H9 (cell line): ENCODE data around the gene HCRT. TPM values are rescaled to one million over a fixed set of nuclear protein-coding genes. Genes with fewer than 3 reads are reported as not detected.
A peak's percentile ranks its signal among the peaks of the same experiment; 100 is the strongest.

Source experiments
- DNase-seq: peaks from one replicate; pipeline ENCODE4 v3.0.0-alpha.2; 2017
- H2AFZ ChIP-seq: one replicate; pipeline ENCODE4 v1.6.1; 2013; ENCODE audit warnings: mild to moderate bottlenecking, low read length, control low read depth, moderate library complexity
- H2AK5ac ChIP-seq: 2 replicates; pipeline ENCODE4 v1.6.1; 2013; ENCODE audit warnings: low read length, control low read depth, mixed read lengths; ENCODE audit not compliant: insufficient read length
- H2BK120ac ChIP-seq: one replicate; pipeline ENCODE4 v1.6.1; 2013; ENCODE audit warnings: low read depth, mild to moderate bottlenecking, low read length, control low read depth, inconsistent platforms; ENCODE audit not compliant: poor library complexity, severe bottlenecking
- H2BK12ac ChIP-seq: 2 replicates; pipeline ENCODE4 v1.6.1; 2013; ENCODE audit warnings: low read length, control low read depth, mixed read lengths, low read depth; ENCODE audit not compliant: insufficient read length
- H2BK15ac ChIP-seq: 2 replicates; pipeline ENCODE4 v1.6.1; 2013; ENCODE audit warnings: low read depth, low read length, control low read depth
- H2BK20ac ChIP-seq: one replicate; pipeline ENCODE4 v1.6.1; 2013; ENCODE audit warnings: low read depth, mild to moderate bottlenecking, low read length, control low read depth, inconsistent platforms; ENCODE audit not compliant: poor library complexity, severe bottlenecking
- H2BK5ac ChIP-seq: 2 replicates; pipeline ENCODE4 v1.6.1; 2013; ENCODE audit warnings: low read length, control low read depth, mixed read lengths; ENCODE audit not compliant: insufficient read length
- H3K14ac ChIP-seq: 2 replicates; pipeline ENCODE4 v1.6.1; 2013; ENCODE audit warnings: low read length, control low read depth; ENCODE audit not compliant: insufficient read depth
- H3K18ac ChIP-seq: 2 replicates; pipeline ENCODE4 v1.6.1; 2013; ENCODE audit warnings: low read depth, mild to moderate bottlenecking, mixed read lengths, low read length, control low read depth; ENCODE audit not compliant: insufficient read length
- H3K23ac ChIP-seq: 2 replicates; pipeline ENCODE4 v1.6.1; 2013; ENCODE audit warnings: low read length, control low read depth, mixed read lengths, low read depth; ENCODE audit not compliant: insufficient read length
- H3K23me2 ChIP-seq: 2 replicates; pipeline ENCODE4 v1.6.1; 2013; ENCODE audit warnings: low read depth, mild to moderate bottlenecking, mixed read lengths, low read length, control low read depth; ENCODE audit not compliant: insufficient read length, poor library complexity, severe bottlenecking
- H3K27ac ChIP-seq: 2 replicates; pipeline ENCODE4 v1.5.1; 2013; ENCODE audit warnings: low read length, control low read depth, mixed read lengths, low read depth; ENCODE audit not compliant: insufficient read length
- H3K27me3 ChIP-seq: 2 replicates; pipeline ENCODE4 v1.6.1; 2013; ENCODE audit warnings: low read length, control low read depth, inconsistent platforms; ENCODE audit not compliant: insufficient read depth
- H3K4ac ChIP-seq: 2 replicates; pipeline ENCODE4 v1.6.1; 2013; ENCODE audit warnings: low read depth, mild to moderate bottlenecking, control low read depth, inconsistent platforms, low read length, moderate library complexity
- H3K4me1 ChIP-seq: 2 replicates; pipeline ENCODE4 v1.6.1; 2013; ENCODE audit warnings: low read length, control low read depth, inconsistent platforms; ENCODE audit not compliant: insufficient read depth
- H3K4me2 ChIP-seq: 2 replicates; pipeline ENCODE4 v1.6.1; 2013; ENCODE audit warnings: low read length, control low read depth, mixed read lengths; ENCODE audit not compliant: insufficient read length, insufficient read depth
- H3K56ac ChIP-seq: 2 replicates; pipeline ENCODE4 v1.6.1; 2013; ENCODE audit warnings: low read depth, mild to moderate bottlenecking, mixed read lengths, low read length, control low read depth; ENCODE audit not compliant: insufficient read length
- H3K79me1 ChIP-seq: 2 replicates; pipeline ENCODE4 v1.6.1; 2013; ENCODE audit warnings: low read depth, mild to moderate bottlenecking, moderate library complexity, low read length, control low read depth, inconsistent platforms; ENCODE audit not compliant: insufficient read depth, poor library complexity, severe bottlenecking
- H3K79me2 ChIP-seq: 2 replicates; pipeline ENCODE4 v1.6.1; 2013; ENCODE audit warnings: low read length, control low read depth, inconsistent platforms; ENCODE audit not compliant: insufficient read depth
- H3K9ac ChIP-seq: 2 replicates; pipeline ENCODE4 v1.6.1; 2013; ENCODE audit warnings: low read length, control low read depth, mixed read lengths; ENCODE audit not compliant: insufficient read length; ENCODE audit errors: extremely low read depth
- H3K9me3 ChIP-seq: one replicate; pipeline ENCODE4 v1.6.1; 2013; ENCODE audit warnings: low read depth, low read length, inconsistent platforms; ENCODE audit not compliant: control insufficient read depth
- H3T11ph ChIP-seq: one replicate; pipeline ENCODE4 v1.6.1; 2013; ENCODE audit warnings: mild to moderate bottlenecking, low read length, control low read depth, inconsistent platforms
- H4K20me1 ChIP-seq: one replicate; pipeline ENCODE4 v1.6.1; 2013; ENCODE audit not compliant: control insufficient read depth, insufficient read length, insufficient read depth
- H4K5ac ChIP-seq: 2 replicates; pipeline ENCODE4 v1.6.1; 2013; ENCODE audit warnings: low read depth, mild to moderate bottlenecking, mixed read lengths, low read length, control low read depth; ENCODE audit not compliant: insufficient read length
- H4K8ac ChIP-seq: replicated peaks from 2 replicates; pipeline ENCODE4 v1.6.1; 2013; ENCODE audit warnings: low read length, control low read depth, mixed read lengths, low read depth; ENCODE audit not compliant: insufficient read length
- H4K91ac ChIP-seq: 2 replicates; pipeline ENCODE4 v1.6.1; 2013; ENCODE audit warnings: low read depth, mild to moderate bottlenecking, moderate library complexity, mixed read lengths, low read length, control low read depth; ENCODE audit not compliant: insufficient read length
- H3K27ac Mint-ChIP-seq, 3 experiments: 2 replicates in 2 of 3; 3 replicates in 1 of 3; pipeline ENCODE4 v1.8.0; 2020 to 2021; ENCODE audit warnings: mixed read lengths in 3 of 3, mild to moderate bottlenecking in 1 of 3, moderate library complexity in 1 of 3
- H3K27me3 Mint-ChIP-seq: 2 replicates; pipeline ENCODE4 v1.8.0; 2021; ENCODE audit warnings: low read depth, mild to moderate bottlenecking, moderate library complexity, mixed read lengths
- H3K36me3 Mint-ChIP-seq, 3 experiments: 2 replicates in 2 of 3; 3 replicates in 1 of 3; pipeline ENCODE4 v1.8.0; 2020 to 2021; ENCODE audit warnings: low read depth in 3 of 3, mixed read lengths in 3 of 3; ENCODE audit not compliant: insufficient read depth in 1 of 3
- H3K4me1 Mint-ChIP-seq, 2 experiments: 2 replicates each; pipeline ENCODE4 v1.8.0; 2020; ENCODE audit warnings: mixed read lengths in 2 of 2
- H3K4me3 Mint-ChIP-seq, 2 experiments: 2 replicates in 1 of 2; 3 replicates in 1 of 2; pipeline ENCODE4 v1.8.0; 2020 to 2021; ENCODE audit warnings: mild to moderate bottlenecking in 2 of 2, mixed read lengths in 2 of 2, moderate library complexity in 1 of 2
- H3K9me3 Mint-ChIP-seq, 2 experiments: 2 replicates in 1 of 2; 3 replicates in 1 of 2; pipeline ENCODE4 v1.8.0; 2020; ENCODE audit warnings: mild to moderate bottlenecking in 2 of 2, mixed read lengths in 2 of 2, moderate library complexity in 1 of 2
- CTCF ChIP-seq: fragments of 200-600 bp; sonication (generic); conservative IDR thresholded peaks from 3 replicates; pipeline ENCODE4 v1.8.0; 2021; ENCODE audit warnings: antibody characterized with exemption, mild to moderate bottlenecking
- WGBS: extraction: QIAGEN DNeasy Blood & Tissue Kit; methylation state at CpG from one replicate; pipeline ENCODE4 v1.1.7; 2013; ENCODE audit warnings: missing lambda C conversion rate, low lambda C conversion rate, mixed read lengths; ENCODE audit not compliant: insufficient read length; ENCODE audit errors: extremely low coverage; 5-methylcytosine and 5-hydroxymethylcytosine counted together
- total RNA-seq: library from RNA; stranded (reverse); gene quantifications from 2 replicates; pipeline ENCODE4 v1.2.1, GENCODE V29; 2021

Gene HCRT
- total RNA-seq, 1 experiment from 2014 or later, result not detected

GRCh38 chr17:42192189-42193126 lies 7.2 kb upstream of the HCRT start:
- Histone ChIP-seq H2AFZ (no peak overlapping the region), H3K56ac (no peak overlapping the region), H3K23ac (no peak overlapping the region), H3K79me2 (no peaks in the 10 kb centered on the region), H3K23me2 (peaks cover 3% of the 10 kb centered on the region), H3K27me3 (no peaks in the 10 kb centered on the region), H3K9me3 (no peaks in the 10 kb centered on the region), H2BK15ac (no peak overlapping the region), H2BK12ac (no peak overlapping the region), H3K4me2 (no peak overlapping the region), H3K27ac (no peak overlapping the region), H2AK5ac (no peak overlapping the region), H3K79me1 (no peaks in the 10 kb centered on the region), H4K20me1 (no peaks in the 10 kb centered on the region), H3K18ac (no peak overlapping the region), H4K91ac (no peak overlapping the region), H4K8ac (no peak overlapping the region), H3K9ac (no peak overlapping the region), H3T11ph (no peak overlapping the region), H3K4ac (no peak overlapping the region), H3K14ac (no peak overlapping the region), H2BK20ac (no peak overlapping the region), H2BK5ac (no peak overlapping the region), H2BK120ac (no peak overlapping the region), H3K4me1 (no peaks in the 10 kb centered on the region), H4K5ac (no peak overlapping the region)
- DNase-seq, result no peak
- peaks cover 14 to 19% of the 10 kb centered on the region in 2 experiments for H3K4me1 Mint-ChIP-seq
- no peaks in the 10 kb centered on the region for H3K36me3 Mint-ChIP-seq
- no CpG with 5 or more reads among the region's 23 CpGs for WGBS
- no peak overlapping the region; a peak in 1 of 5 replicates for H3K4me3 Mint-ChIP-seq
- no peak for TF ChIP-seq CTCF
- H3K27ac Mint-ChIP-seq, result peak overlapping the region in 1 of 3 experiments; percentile 35; a peak in 1 of 7 replicates
- no peaks in the 10 kb centered on the region for H3K27me3 Mint-ChIP-seq
- H3K9me3 Mint-ChIP-seq, result no peaks in the 10 kb centered on the region
